Hepatocyte (in vitro differentiated cells): ENCODE data around the gene ANKRD36C.
"Not testable (repeated sequence)": the region's sequence is repeated elsewhere in the genome, so short reads cannot be mapped to it uniquely, and the experiment has no call there.

Source experiments
- CTCF ChIP-seq: fragments of 200-600 bp; sonication (generic); IDR thresholded peaks from 2 replicates; pipeline ENCODE4 v1.5.1; 2016; ENCODE audit warnings: antibody characterized with exemption, mild to moderate bottlenecking; ENCODE audit not compliant: poor library complexity
- EZH2 ChIP-seq: fragments of 200-600 bp; sonication (generic); IDR thresholded peaks from 2 replicates; pipeline ENCODE4 v1.6.1; 2016; ENCODE audit warnings: antibody characterized with exemption, mild to moderate bottlenecking, borderline replicate concordance
- EZH2phosphoT487 ChIP-seq: fragments of 200-600 bp; sonication (generic); IDR thresholded peaks from one replicate; pipeline ENCODE4 v1.6.1; 2018; ENCODE audit warnings: antibody characterized with exemption, mild to moderate bottlenecking, low read depth, moderate library complexity; ENCODE audit not compliant: unreplicated experiment, severe bottlenecking

GRCh38 chr2:95796249-95797099 is 195.2 kb downstream of the ANKRD36C start:
- not testable (repeated sequence) for TF ChIP-seq CTCF, EZH2, EZH2phosphoT487
